LNCAP (cell line): ENCODE results near the gene ERRFI1.

ENCODE experiments used
- CTCF ChIP-seq: fragments of 450-650 bp; IDR thresholded peaks from 2 replicates; pipeline ENCODE4 v1.5.1; 2017; ENCODE audit warnings: mild to moderate bottlenecking

The ERRFI1 gene

GRCh38 chr1:8025061-8025670 lies 943 bp downstream of the ERRFI1 start:
- TF ChIP-seq CTCF: no peak

GRCh38 chr1:8024329-8024728 lies 1.8 kb downstream of the ERRFI1 start:
- TF ChIP-seq CTCF: no peak

- TF ChIP-seq CTCF: no peak
These were observed 2.2 kb downstream of the ERRFI1 start for GRCh38 chr1:8023995-8024313.

GRCh38 chr1:8023287-8023994 lies 2.7 kb downstream of the ERRFI1 start:
- no peak for TF ChIP-seq CTCF

GRCh38 chr1:8022395-8023286 lies 3.5 kb downstream of the ERRFI1 start:
- TF ChIP-seq CTCF: no peak

- TF ChIP-seq CTCF: no peak
These were observed 4.3 kb downstream of the ERRFI1 start for GRCh38 chr1:8021676-8022266.

GRCh38 chr1:8020032-8020431 lies 6.1 kb downstream of the ERRFI1 start:
- TF ChIP-seq CTCF: no peak
